ENCODE measurements around the gene RFX2.

GRCh38 chr19:6076291-6076665 is 34.0 kb downstream of the RFX2 start:
- TF ChIP-seq CTCF (IDR thresholded peaks at IDR 0.05) (no peak), ZFX (IDR thresholded peaks at IDR 0.05; ENCODE audit: borderline replicate concordance) (no peak)

Measured in 22Rv1 (cell line).